Neural progenitor cell (in vitro differentiated cells): ENCODE data around the gene ZNF419. TPM values are rescaled to one million over a fixed set of nuclear protein-coding genes. Genes with fewer than 3 reads are reported as not detected.

Experiments used
- small RNA-seq: library from RNA; depleted of rRNA; stranded (forward); fragments of <200 nt; gene quantifications from one replicate; pipeline ENCODE3, GENCODE V24; 2015
- total RNA-seq: library from RNA; depleted of rRNA; stranded (reverse); fragments of >200 nt; gene quantifications from 2 replicates; pipeline ENCODE4 v1.2.3, GENCODE V29; 2015; ENCODE audit warnings: low replicate concordance

Gene ZNF419
- total RNA-seq, 1 donor from 2014 or later = 25.6 TPM

Small RNA genes within 50 kb of the gene (small RNA-seq; reads per million reads assigned to genes)
- gene VN1R107P = not detected

Other genes with a start within 250 kb of the ZNF419 start
- gene ZNF805, start 247.1 kb upstream of the ZNF419 start, total RNA-seq = 12.0 and 12.6 TPM in 2 replicates
- gene ZNF460, start 207.3 kb upstream of the ZNF419 start, total RNA-seq = 47.5 and 52.7 TPM in 2 replicates
- gene ZNF543, start 167.3 kb upstream of the ZNF419 start, total RNA-seq = 9.5 and 11.6 TPM in 2 replicates
- gene ZNF304, start 136.5 kb upstream of the ZNF419 start, total RNA-seq = 11.6 and 15.5 TPM in 2 replicates
- gene TRAPPC2B, start 124.2 kb upstream of the ZNF419 start, total RNA-seq = 10.7 and 23.4 TPM in 2 replicates
- gene ZNF547, start 124.2 kb upstream of the ZNF419 start, total RNA-seq = 2.7 and 2.9 TPM in 2 replicates
- gene ZNF548, start 97.9 kb upstream of the ZNF419 start, total RNA-seq = 17.7 and 18.7 TPM in 2 replicates
- 8.5 and 10.8 TPM in 2 replicates for gene ZNF17, start 76.6 kb upstream of the ZNF419 start, total RNA-seq
- gene ZNF749, start 52.4 kb upstream of the ZNF419 start, total RNA-seq = 11.7 and 13.8 TPM in 2 replicates
- 1.7 and 4.4 TPM in 2 replicates for gene VN1R1, start 30.6 kb upstream of the ZNF419 start, total RNA-seq
- 33.3 and 34.5 TPM in 2 replicates for gene ZNF772, start 10.2 kb upstream of the ZNF419 start, total RNA-seq
- 11.8 and 18.0 TPM in 2 replicates for gene ZNF773, start 12.2 kb downstream of the ZNF419 start, total RNA-seq
- 10.6 and 15.6 TPM in 2 replicates for gene ZNF549, start 39.6 kb downstream of the ZNF419 start, total RNA-seq
- gene ZNF550, start 72.1 kb downstream of the ZNF419 start, total RNA-seq = 10.7 and 11.1 TPM in 2 replicates
- 7.9 and 9.0 TPM in 2 replicates for gene ZNF416, start 91.2 kb downstream of the ZNF419 start, total RNA-seq
- gene ZIK1, start 96.4 kb downstream of the ZNF419 start, total RNA-seq = 35.1 and 56.1 TPM in 2 replicates
- 10.5 and 20.4 TPM in 2 replicates for gene ZNF530, start 112.1 kb downstream of the ZNF419 start, total RNA-seq
- gene ZNF134, start 126.5 kb downstream of the ZNF419 start, total RNA-seq = 40.8 and 55.3 TPM in 2 replicates
- 27.0 and 42.1 TPM in 2 replicates for gene ZNF211, start 145.4 kb downstream of the ZNF419 start, total RNA-seq
- not detected in 2 replicates for gene ZSCAN4, start 181.2 kb downstream of the ZNF419 start, total RNA-seq
- 31.7 and 36.7 TPM in 2 replicates for gene ZNF551, start 194.2 kb downstream of the ZNF419 start, total RNA-seq
- gene ZNF154, start 221.5 kb downstream of the ZNF419 start, total RNA-seq = 16.9 and 17.3 TPM in 2 replicates
- 15.4 and 17.3 TPM in 2 replicates for gene ZNF671, start 239.9 kb downstream of the ZNF419 start, total RNA-seq